ENCODE results near the gene CUX1. TPM values are rescaled to one million over a fixed set of nuclear protein-coding genes. Genes with fewer than 3 reads are reported as not detected.
A peak's percentile ranks its signal among the peaks of the same experiment; 100 is the strongest.
"Not testable (repeated sequence)": the region's sequence is repeated elsewhere in the genome, so short reads cannot be mapped to it uniquely, and the experiment has no call there.

CUX1 gene
- polyA plus RNA-seq, 1 donor = 38.3 TPM

DNA sequence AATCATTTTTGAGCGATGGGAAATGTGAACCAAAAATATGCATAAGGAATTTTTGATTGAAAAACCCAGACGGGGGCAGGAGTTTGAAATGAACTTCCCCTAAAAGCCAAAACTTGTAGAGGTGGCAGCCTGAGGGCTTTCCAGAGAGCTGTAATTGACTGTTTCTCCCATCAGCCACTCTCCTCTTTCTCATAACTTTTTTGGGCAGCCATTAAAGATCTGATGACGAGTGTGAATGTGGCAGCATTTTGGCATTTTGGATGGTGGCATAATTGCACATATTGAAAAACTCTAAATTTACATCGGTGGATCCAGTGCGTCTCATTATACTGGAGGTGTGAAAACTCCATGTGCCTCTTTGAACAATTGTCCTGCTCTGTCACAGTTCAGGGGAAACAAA lies 159.0 kb downstream of the CUX1 start:
- DNase-seq (ENCODE audit: low read depth) = no peak

GRCh38 chr7:101977249-101977648 lies 159.8 kb downstream of the CUX1 start:
- DNase-seq (ENCODE audit: low read depth) = no peak

DNA sequence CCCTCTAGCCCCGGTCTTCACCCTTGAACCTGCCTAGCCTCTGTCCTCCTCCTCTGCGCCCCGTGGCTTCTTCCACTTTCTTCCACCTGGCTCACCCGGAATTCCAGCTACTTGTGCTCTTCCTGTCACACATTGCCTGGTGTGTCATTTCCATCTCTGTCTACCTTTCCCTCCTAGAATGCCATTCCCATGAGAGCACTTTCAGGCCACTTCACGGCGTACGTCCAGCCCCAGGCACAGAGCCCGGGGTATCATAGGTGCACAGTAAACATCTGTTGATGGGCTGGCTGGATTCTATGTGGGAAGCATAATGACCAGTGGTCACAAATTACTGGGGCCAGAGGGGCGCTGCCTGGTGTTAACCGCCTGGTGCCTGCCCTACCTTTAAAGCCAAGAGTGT lies 161.3 kb downstream of the CUX1 start:
- DNase-seq (ENCODE audit: low read depth) = no peak

- no peak for DNase-seq (ENCODE audit: low read depth)
Observed at GRCh38 chr7:101983147-101983811, 165.9 kb downstream of the CUX1 start.

- no peak for DNase-seq (ENCODE audit: low read depth)
Observed at GRCh38 chr7:101984133-101984879, 166.9 kb downstream of the CUX1 start.

DNA sequence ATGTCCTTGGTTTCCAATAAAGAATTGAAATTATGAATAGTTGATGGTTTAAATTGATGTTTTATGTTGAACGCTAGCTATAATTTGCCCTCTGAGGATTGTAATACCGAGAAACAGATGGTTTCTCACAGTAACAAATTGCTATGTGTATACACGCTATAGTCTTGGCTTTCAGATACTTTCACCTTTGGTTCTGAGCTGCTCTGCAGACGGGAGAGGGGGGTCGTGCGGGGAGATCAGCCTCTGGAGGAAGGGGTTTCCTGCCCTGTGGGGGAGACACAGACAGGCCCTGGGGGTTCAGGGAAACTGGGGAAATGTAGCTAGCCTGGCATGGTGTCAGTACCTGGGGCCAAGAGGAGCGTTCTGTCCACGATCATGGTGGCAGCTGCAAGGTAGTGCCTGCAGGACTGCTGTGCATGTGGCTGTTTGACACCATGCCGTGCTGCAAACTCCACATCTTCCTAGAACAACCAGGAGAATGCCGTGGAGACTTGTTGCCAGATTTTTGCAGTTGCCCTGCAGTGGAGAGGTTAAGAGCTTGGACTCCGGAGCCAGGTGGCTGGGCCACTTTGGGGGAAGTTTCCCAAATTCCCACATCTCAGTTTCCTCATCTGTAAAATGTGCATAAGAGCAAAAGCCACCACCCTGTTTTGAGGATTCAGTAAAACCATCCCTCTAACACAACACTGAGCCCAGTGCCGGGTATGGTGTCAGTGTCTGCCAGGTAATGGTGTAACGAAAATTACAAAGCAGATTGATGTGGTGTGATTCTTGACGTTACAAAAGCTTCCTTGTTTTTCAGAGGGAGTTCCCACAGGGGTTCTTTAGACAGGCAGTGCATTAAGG lies 167.9 kb downstream of the CUX1 start:
- DNase-seq (ENCODE audit: low read depth) = peak; percentile 65

DNA sequence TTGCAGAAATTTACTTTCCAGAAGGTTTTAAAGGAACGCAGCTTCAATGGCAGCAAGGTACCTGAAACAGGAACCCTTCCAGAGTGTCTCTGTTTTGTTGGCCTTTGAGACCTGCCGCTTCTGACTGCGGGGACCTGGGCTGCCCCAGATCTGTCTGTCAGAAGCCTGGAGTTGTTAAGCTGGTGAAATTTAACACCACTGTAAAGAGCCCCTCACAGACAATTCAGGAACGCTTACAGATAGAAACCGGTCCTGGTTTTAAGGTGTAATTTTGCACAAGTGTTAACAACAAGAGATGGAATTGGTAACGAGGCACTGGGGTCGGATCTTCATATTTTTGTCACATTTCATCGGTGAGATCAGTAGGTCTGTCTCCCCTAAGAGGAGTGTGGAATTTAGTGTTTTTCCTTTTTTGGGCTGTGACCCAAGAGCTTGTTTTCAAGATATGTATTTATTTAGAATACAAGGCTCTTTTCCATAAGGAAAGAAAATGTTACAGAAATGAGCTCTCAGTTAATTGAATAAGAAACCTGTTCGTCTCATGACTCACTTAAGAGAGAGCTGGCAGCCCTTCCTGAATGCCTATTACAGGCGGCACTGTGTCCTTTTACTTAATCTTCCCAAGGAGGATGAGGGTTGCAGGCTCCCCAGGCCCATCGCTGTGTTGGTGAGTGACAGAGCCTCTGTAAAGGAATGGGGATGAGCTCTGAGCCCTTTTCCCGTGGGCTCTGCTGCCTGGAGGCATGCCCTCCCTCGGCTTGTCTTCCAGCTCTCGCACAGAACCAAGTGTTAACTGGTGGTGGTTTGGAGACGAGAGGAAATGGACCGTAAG lies 168.7 kb downstream of the CUX1 start:
- DNase-seq (ENCODE audit: low read depth) = no peak

DNA sequence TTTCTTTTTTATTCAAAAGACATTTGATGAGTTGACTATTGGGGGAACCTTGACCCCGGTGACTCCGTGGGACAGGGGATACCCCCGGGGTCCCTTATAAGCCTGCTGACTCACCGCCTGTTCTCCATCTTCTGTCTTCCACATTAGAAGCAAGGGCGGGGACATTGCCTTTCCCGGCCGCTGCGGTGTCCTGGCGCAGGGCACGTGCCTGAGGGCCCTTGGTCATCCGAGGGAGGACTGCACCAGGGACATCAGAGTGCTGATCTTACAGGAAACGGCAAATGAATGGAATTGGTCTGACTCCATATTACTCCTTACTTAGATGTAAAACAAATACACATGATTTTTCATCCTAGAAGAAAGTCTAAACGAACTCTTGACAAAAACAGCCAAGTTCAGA lies 170.1 kb downstream of the CUX1 start:
- no peak for DNase-seq (ENCODE audit: low read depth)

DNA sequence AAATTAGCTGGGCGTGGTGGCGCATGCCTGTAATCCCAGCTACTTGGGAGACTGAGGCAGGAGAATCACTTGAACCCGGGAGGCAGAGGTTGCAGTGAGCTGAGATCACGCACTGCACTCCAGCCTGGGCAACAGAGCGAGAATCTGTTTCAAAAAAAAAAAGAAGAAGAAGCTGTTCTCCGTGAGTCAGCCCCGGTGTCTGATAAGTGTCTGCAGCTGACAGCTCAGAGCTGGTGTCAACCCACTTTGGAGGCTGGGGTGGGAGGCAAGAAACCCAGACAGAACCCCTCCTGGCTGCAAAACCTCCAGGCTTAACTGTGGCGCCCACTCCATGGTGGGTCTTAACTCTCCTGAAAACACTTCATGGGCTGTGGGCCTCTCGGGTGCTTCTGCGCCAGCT lies 170.6 kb downstream of the CUX1 start:
- DNase-seq (ENCODE audit: low read depth) = not testable (repeated sequence)

GRCh38 chr7:101988513-101988912 lies 171.1 kb downstream of the CUX1 start:
- no peak for DNase-seq (ENCODE audit: low read depth)

DNA sequence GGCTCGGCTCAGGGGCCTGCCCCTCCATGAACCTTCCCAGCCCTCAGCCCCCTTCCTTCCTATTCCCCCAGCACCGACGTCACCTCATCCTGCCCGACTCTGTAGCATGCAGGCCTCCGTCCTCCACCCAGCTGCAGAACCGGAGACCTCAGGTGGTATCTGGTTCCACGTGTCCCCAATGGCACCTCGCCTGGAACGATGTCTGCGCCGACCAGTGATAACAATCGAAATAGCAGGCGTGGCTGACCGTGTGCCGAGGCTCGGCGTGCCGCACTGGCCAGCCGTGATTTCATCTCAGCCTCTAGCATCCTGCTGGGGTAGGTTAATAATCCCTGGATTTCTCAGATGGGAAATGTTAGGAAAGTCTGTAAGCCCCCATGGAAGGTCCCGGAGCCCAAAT lies 171.7 kb downstream of the CUX1 start:
- no peak for DNase-seq (ENCODE audit: low read depth)

GRCh38 chr7:101990811-101991418 lies 173.5 kb downstream of the CUX1 start:
- DNase-seq (ENCODE audit: low read depth) = no peak

GRCh38 chr7:101991860-101992259 lies 174.4 kb downstream of the CUX1 start:
- DNase-seq (ENCODE audit: low read depth) = no peak

GRCh38 chr7:101993311-101993710 lies 175.9 kb downstream of the CUX1 start:
- no peak for DNase-seq (ENCODE audit: low read depth)

GRCh38 chr7:101995121-101995520 lies 177.7 kb downstream of the CUX1 start:
- DNase-seq (ENCODE audit: low read depth) = no peak

GRCh38 chr7:101996131-101996691 lies 178.8 kb downstream of the CUX1 start:
- no peak for DNase-seq (ENCODE audit: low read depth)

- DNase-seq (ENCODE audit: low read depth) = no peak
Observed at GRCh38 chr7:101996876-101997275, 179.4 kb downstream of the CUX1 start.

DNA sequence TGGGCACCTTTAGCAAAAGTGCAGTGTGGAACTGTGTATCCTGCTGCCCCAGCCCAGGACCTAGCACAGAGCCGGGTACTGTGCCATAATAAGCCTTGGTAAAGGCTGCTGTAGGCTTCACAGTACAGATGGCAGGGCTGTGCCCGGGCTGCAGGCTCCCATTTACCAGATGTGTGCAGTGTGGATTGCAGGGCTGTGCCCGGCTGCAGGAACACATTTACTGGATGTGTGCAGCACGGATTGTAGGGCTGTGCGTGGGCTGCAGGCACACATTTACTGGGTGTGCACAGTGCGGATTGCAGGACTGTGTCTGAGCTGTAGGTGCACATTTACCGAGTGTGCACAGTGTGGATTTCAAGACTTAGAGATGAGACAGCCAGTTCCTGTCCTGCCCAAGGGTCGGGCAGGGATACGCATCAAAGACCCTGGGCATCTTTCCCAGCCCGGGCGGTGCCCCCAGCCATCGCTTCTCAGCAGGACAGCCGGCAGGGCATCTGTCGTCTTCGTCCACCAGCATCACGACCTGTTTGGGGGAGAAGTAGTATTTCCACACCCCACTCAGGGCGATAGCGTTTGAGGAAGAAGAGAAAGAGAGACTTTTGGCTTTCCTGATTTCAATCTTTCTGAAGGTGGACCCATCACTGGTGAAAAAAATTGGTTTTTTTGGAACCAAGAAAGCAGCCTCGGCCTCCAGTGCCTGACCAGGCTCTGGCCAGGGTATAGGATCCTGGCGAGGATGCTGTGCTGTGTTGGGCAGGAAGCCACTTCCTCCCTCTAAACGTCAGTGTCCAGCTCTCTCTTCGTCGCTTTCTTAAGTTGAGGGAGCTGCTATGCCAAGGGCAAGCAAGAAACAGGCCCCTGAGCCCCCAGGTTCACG lies 180.8 kb downstream of the CUX1 start:
- DNase-seq (ENCODE audit: low read depth) = no peak

GRCh38 chr7:101998906-101999240 lies 181.4 kb downstream of the CUX1 start:
- DNase-seq (ENCODE audit: low read depth) = no peak

GRCh38 chr7:101999393-101999792 lies 182.0 kb downstream of the CUX1 start:
- no peak for DNase-seq (ENCODE audit: low read depth)
